Measurements from ENCODE around the gene RBMS3. TPM values are rescaled to one million over a fixed set of nuclear protein-coding genes. Genes with fewer than 3 reads are reported as not detected.

RBMS3 gene
- total and polyA plus RNA-seq, 3 donors from 2014 or later, result 5.6 to 36.2 (median 19.7) TPM

GRCh38 chr3:29754346-29754745 lies 473.5 kb downstream of the RBMS3 start:
- Histone ChIP-seq H3K4me3 (no peak overlapping the region), H3K27ac (no peak overlapping the region), H3K4me1 (peaks cover 2% of the 10 kb centered on the region), H3K36me3 (ENCODE audit: low read depth, missing control alignments) (no peaks in the 10 kb centered on the region), H3K9me3 (no peaks in the 10 kb centered on the region), H3K27me3 (no peaks in the 10 kb centered on the region)
- intact Hi-C loops (cut with DNase I; ENCODE audit: low total_unique reads), result no loop called here
- WGBS, 2 donors, result 82 to 100% methylated on average over 1 of the region's 1 CpG
- no peak for DNase-seq
- TF ChIP-seq CTCF (IDR thresholded peaks at IDR 0.05), result no peak

- TF ChIP-seq POLR2A (IDR thresholded peaks at IDR 0.05) (no peak), CTCF (IDR thresholded peaks at IDR 0.05) (no peak)
- 39 to 58% methylated on average over 1 of the region's 1 CpG for WGBS, 2 donors
- no peaks in the 10 kb centered on the region for H3K27me3 ChIP-seq
- H3K36me3 ChIP-seq (ENCODE audit: low read depth, missing control alignments), result no peaks in the 10 kb centered on the region
- peaks cover 8% of the 10 kb centered on the region for H3K4me1 ChIP-seq
- H3K27ac ChIP-seq, result no peak overlapping the region
- H3K9me3 ChIP-seq, result no peaks in the 10 kb centered on the region
- no peak for DNase-seq
- intact Hi-C loops (cut with DNase I; ENCODE audit: low total_unique reads), result no loop called here
- no peak overlapping the region for H3K4me3 ChIP-seq
These were observed 474.5 kb downstream of the RBMS3 start for GRCh38 chr3:29755416-29755815.

- 69 to 76% methylated on average over 1 of the region's 1 CpG for WGBS, 2 donors
- TF ChIP-seq POLR2A (IDR thresholded peaks at IDR 0.05), result no peak
- TF ChIP-seq CTCF (IDR thresholded peaks at IDR 0.05), result no peak
- DNase-seq, result no peak
- no peak overlapping the region for H3K4me3 ChIP-seq
- intact Hi-C loops (cut with DNase I; ENCODE audit: low total_unique reads), result no loop called here
- H3K27me3 ChIP-seq, result no peaks in the 10 kb centered on the region
- peaks cover 8% of the 10 kb centered on the region for H3K4me1 ChIP-seq
- no peaks in the 10 kb centered on the region for H3K36me3 ChIP-seq (ENCODE audit: low read depth, missing control alignments)
- H3K27ac ChIP-seq, result peak overlapping the region in 1 of 2 donors; percentile 26
- H3K9me3 ChIP-seq, result no peaks in the 10 kb centered on the region
These were observed 476.3 kb downstream of the RBMS3 start for GRCh38 chr3:29757054-29757777.

GRCh38 chr3:29758108-29758433 lies 477.2 kb downstream of the RBMS3 start:
- no peaks in the 10 kb centered on the region for H3K9me3 ChIP-seq
- peaks cover 8% of the 10 kb centered on the region for H3K4me1 ChIP-seq
- no peaks in the 10 kb centered on the region for H3K27me3 ChIP-seq
- peak overlapping the region in 1 of 2 donors; percentile 26 for H3K27ac ChIP-seq
- no peaks in the 10 kb centered on the region for H3K36me3 ChIP-seq (ENCODE audit: low read depth, missing control alignments)
- DNase-seq, result no peak
- intact Hi-C loops (cut with DNase I; ENCODE audit: low total_unique reads), result no loop called here
- no peak overlapping the region for H3K4me3 ChIP-seq
- TF ChIP-seq CTCF (IDR thresholded peaks at IDR 0.05), result no peak
- TF ChIP-seq POLR2A (IDR thresholded peaks at IDR 0.05), result no peak
